WTC11 (cell line): ENCODE results near the gene METTL13. TPM values are rescaled to one million over a fixed set of nuclear protein-coding genes. Genes with fewer than 3 reads are reported as not detected.

Experiments used
- ATAC-seq: fragments of 200-7000 bp; cut with Tn5 transposase; 2 replicates; pipeline ENCODE4 v1.10.0; 2021; ENCODE audit warnings: mild to moderate bottlenecking, moderate library complexity
- CTCF ChIA-PET: fragments of 300-600 bp; sonication (Branson Sonifier 250); formaldehyde crosslinking; loops from one replicate; lab custom pipeline; 2021; ENCODE audit warnings: antibody characterized with exemption; lab: Charles Lee
- POLR2A ChIA-PET: fragments of 350-600 bp; sonication (Branson Sonifier 250); formaldehyde crosslinking; loops from one replicate; lab custom pipeline; 2021; ENCODE audit warnings: antibody characterized with exemption; lab: Charles Lee
- DNase-seq: peaks from one replicate; pipeline ENCODE4 v3.0.0; 2021; ENCODE audit warnings: low spot score
- H3K27ac Mint-ChIP-seq: 2 replicates; pipeline ENCODE4 v1.8.0; 2021; ENCODE audit warnings: mixed read lengths
- H3K27me3 Mint-ChIP-seq: 2 replicates; pipeline ENCODE4 v1.8.0; 2021; ENCODE audit warnings: low read depth, mild to moderate bottlenecking, moderate library complexity, mixed read lengths
- H3K36me3 Mint-ChIP-seq: 2 replicates; pipeline ENCODE4 v1.8.0; 2021; ENCODE audit warnings: mixed read lengths
- H3K4me1 Mint-ChIP-seq: 2 replicates; pipeline ENCODE4 v1.8.0; 2022; ENCODE audit warnings: mixed read lengths
- H3K4me3 Mint-ChIP-seq: 2 replicates; pipeline ENCODE4 v1.8.0; 2021; ENCODE audit warnings: mild to moderate bottlenecking, moderate library complexity, mixed read lengths
- H3K9me3 Mint-ChIP-seq: 2 replicates; pipeline ENCODE4 v1.8.0; 2021; ENCODE audit warnings: mixed read lengths
- ATF1 ChIP-seq: sonication (generic); formaldehyde crosslinking; IDR thresholded peaks from 2 replicates; pipeline ENCODE4 v1.8.1; 2023; ENCODE audit warnings: mild to moderate bottlenecking, moderate library complexity, missing genetic modification reagents
- CREB1 ChIP-seq: sonication (generic); formaldehyde crosslinking; IDR thresholded peaks from 2 replicates; pipeline ENCODE4 v1.8.0; 2023; ENCODE audit warnings: mild to moderate bottlenecking, missing genetic modification reagents
- GTF2I ChIP-seq: fragments of 250-450 bp; sonication (Bioruptor Pico); conservative IDR thresholded peaks from 2 replicates; pipeline ENCODE4 v1.4.0; 2021; ENCODE audit warnings: mild to moderate bottlenecking
- IRF2 ChIP-seq: sonication (generic); formaldehyde crosslinking; IDR thresholded peaks from 2 replicates; pipeline ENCODE4 v1.8.0; 2022; ENCODE audit warnings: low read depth, missing genetic modification reagents, borderline replicate concordance
- MXD4 ChIP-seq: fragments of 250-450 bp; sonication (Bioruptor Pico); IDR thresholded peaks from 2 replicates; pipeline ENCODE4 v1.8.0; 2021; ENCODE audit warnings: mild to moderate bottlenecking, moderate library complexity, borderline replicate concordance
- MYBL2 ChIP-seq: sonication (generic); formaldehyde crosslinking; IDR thresholded peaks from 2 replicates; pipeline ENCODE4 v1.8.1; 2023; ENCODE audit warnings: mild to moderate bottlenecking, moderate library complexity, missing genetic modification reagents
- SMAD3 ChIP-seq: sonication (generic); formaldehyde crosslinking; IDR thresholded peaks from 2 replicates; pipeline ENCODE4 v1.8.0; 2022; ENCODE audit warnings: missing genetic modification reagents, mild to moderate bottlenecking, borderline replicate concordance
- ZNF423 ChIP-seq: fragments of 250-450 bp; sonication (Bioruptor Pico); IDR thresholded peaks from 2 replicates; pipeline ENCODE4 v2.1.2; 2022; ENCODE audit warnings: mild to moderate bottlenecking, moderate library complexity
- total RNA-seq: library from RNA; stranded (reverse); gene quantifications from 3 replicates; pipeline ENCODE4 v1.2.3, GENCODE V29; 2021
- TF ChIP-seq, protein P1 (sequence below): sonication (generic); formaldehyde crosslinking; IDR thresholded peaks from 2 replicates; pipeline ENCODE4 v1.8.1; 2023; ENCODE audit warnings: mild to moderate bottlenecking, missing genetic modification reagents, moderate library complexity
- TF ChIP-seq, protein P2 (sequence below): sonication (generic); formaldehyde crosslinking; IDR thresholded peaks from 2 replicates; pipeline ENCODE4 v1.8.0; 2023; ENCODE audit warnings: missing genetic modification reagents
- TF ChIP-seq, protein P3 (sequence below): sonication (generic); formaldehyde crosslinking; IDR thresholded peaks from 2 replicates; pipeline ENCODE4 v1.8.0; 2023; ENCODE audit warnings: missing genetic modification reagents, mild to moderate bottlenecking, borderline replicate concordance
- TF ChIP-seq, protein P4 (sequence below): fragments of 250-450 bp; sonication (Bioruptor Pico); conservative IDR thresholded peaks from 2 replicates; pipeline ENCODE4 v1.9.0; 2021; ENCODE audit warnings: mild to moderate bottlenecking
- TF ChIP-seq, protein P5 (sequence below): sonication (generic); formaldehyde crosslinking; IDR thresholded peaks from 2 replicates; pipeline ENCODE4 v1.8.0; 2022; ENCODE audit warnings: mild to moderate bottlenecking, missing genetic modification reagents
- TF ChIP-seq, protein P6 (sequence below): sonication (generic); formaldehyde crosslinking; conservative IDR thresholded peaks from 2 replicates; pipeline ENCODE4 v1.8.1; 2023; ENCODE audit warnings: mild to moderate bottlenecking, low read depth, missing genetic modification reagents, moderate library complexity
- TF ChIP-seq, protein P7 (sequence below): fragments of 250-450 bp; sonication (Bioruptor Pico); IDR thresholded peaks from 2 replicates; pipeline ENCODE4 v1.9.0; 2021; ENCODE audit warnings: mild to moderate bottlenecking
- TF ChIP-seq, protein P8 (sequence below): sonication (generic); formaldehyde crosslinking; IDR thresholded peaks from 2 replicates; pipeline ENCODE4 v1.8.1; 2023; ENCODE audit warnings: mild to moderate bottlenecking, missing genetic modification reagents, borderline replicate concordance

Gene METTL13
- total RNA-seq, 1 experiment from 2014 or later: 46.5 TPM

DNA sequence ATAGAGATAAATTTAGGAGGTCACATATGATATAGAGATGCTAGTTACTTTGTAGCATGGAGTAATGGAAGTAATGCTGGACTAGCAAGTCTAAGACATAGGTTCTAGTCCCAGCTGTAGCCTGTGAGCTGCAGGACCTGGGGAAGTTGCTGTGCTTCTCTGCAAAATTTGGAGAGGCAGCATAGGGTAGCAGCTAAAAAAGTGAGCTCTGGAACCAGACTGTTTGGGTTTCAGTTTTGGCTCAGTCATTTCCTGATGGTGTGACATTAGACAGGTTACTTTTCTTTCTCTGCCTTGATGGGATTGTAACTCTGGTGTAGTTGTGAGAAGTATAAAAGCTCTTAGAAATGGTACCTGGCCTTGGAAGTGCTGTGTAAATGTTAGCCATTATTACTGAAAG is 3.3 kb downstream of the METTL13 start:
- POLR2A ChIA-PET: no interaction called here
- H3K9me3 Mint-ChIP-seq: no peaks in the 10 kb centered on the region
- TF ChIP-seq, protein P1, sequence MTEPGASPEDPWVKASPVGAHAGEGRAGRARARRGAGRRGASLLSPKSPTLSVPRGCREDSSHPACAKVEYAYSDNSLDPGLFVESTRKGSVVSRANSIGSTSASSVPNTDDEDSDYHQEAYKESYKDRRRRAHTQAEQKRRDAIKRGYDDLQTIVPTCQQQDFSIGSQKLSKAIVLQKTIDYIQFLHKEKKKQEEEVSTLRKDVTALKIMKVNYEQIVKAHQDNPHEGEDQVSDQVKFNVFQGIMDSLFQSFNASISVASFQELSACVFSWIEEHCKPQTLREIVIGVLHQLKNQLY: no peak
- no peak for TF ChIP-seq GTF2I (CRISPR knock-in tag)
- TF ChIP-seq, protein P2, sequence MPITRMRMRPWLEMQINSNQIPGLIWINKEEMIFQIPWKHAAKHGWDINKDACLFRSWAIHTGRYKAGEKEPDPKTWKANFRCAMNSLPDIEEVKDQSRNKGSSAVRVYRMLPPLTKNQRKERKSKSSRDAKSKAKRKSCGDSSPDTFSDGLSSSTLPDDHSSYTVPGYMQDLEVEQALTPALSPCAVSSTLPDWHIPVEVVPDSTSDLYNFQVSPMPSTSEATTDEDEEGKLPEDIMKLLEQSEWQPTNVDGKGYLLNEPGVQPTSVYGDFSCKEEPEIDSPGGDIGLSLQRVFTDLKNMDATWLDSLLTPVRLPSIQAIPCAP (CRISPR knock-in tag): no peak
- TF ChIP-seq SMAD3 (CRISPR knock-in tag): no peak
- TF ChIP-seq, protein P3, sequence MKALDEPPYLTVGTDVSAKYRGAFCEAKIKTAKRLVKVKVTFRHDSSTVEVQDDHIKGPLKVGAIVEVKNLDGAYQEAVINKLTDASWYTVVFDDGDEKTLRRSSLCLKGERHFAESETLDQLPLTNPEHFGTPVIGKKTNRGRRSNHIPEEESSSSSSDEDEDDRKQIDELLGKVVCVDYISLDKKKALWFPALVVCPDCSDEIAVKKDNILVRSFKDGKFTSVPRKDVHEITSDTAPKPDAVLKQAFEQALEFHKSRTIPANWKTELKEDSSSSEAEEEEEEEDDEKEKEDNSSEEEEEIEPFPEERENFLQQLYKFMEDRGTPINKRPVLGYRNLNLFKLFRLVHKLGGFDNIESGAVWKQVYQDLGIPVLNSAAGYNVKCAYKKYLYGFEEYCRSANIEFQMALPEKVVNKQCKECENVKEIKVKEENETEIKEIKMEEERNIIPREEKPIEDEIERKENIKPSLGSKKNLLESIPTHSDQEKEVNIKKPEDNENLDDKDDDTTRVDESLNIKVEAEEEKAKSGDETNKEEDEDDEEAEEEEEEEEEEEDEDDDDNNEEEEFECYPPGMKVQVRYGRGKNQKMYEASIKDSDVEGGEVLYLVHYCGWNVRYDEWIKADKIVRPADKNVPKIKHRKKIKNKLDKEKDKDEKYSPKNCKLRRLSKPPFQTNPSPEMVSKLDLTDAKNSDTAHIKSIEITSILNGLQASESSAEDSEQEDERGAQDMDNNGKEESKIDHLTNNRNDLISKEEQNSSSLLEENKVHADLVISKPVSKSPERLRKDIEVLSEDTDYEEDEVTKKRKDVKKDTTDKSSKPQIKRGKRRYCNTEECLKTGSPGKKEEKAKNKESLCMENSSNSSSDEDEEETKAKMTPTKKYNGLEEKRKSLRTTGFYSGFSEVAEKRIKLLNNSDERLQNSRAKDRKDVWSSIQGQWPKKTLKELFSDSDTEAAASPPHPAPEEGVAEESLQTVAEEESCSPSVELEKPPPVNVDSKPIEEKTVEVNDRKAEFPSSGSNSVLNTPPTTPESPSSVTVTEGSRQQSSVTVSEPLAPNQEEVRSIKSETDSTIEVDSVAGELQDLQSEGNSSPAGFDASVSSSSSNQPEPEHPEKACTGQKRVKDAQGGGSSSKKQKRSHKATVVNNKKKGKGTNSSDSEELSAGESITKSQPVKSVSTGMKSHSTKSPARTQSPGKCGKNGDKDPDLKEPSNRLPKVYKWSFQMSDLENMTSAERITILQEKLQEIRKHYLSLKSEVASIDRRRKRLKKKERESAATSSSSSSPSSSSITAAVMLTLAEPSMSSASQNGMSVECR (CRISPR knock-in tag): no peak
- TF ChIP-seq, protein P4, sequence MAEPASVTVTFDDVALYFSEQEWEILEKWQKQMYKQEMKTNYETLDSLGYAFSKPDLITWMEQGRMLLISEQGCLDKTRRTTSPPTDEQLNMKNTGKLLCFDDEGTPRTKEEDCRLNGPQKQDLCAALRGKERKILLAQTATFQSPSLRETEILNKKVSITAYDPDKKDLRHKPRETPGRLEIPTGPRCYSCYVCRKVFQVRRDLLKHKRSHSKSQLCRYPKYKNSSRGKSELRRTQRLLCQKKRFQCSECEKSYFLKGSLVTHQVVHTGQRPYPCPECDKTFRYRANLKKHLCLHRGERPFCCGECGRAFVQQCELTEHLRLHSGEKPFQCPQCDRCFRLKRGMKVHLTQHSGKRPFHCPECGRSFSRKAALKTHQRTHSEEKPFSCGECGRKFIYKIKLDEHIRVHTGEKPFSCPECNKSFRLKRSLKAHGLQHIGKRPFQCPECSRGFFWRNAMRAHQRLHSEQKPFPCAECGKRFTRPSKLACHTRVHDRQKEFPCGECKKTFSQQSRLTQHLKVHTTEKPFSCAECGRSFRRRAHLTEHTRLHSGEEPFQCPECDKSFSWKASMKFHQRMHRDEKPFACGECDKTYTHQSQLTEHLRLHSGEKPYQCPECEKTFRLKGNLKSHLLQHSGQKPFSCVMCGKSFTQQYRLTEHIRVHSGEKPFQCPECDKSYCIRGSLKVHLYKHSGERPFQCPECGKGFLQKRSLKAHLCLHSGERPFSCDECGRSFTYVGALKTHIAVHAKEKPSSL: no peak
- no peak for TF ChIP-seq MXD4 (CRISPR knock-in tag)
- TF ChIP-seq, protein P5, sequence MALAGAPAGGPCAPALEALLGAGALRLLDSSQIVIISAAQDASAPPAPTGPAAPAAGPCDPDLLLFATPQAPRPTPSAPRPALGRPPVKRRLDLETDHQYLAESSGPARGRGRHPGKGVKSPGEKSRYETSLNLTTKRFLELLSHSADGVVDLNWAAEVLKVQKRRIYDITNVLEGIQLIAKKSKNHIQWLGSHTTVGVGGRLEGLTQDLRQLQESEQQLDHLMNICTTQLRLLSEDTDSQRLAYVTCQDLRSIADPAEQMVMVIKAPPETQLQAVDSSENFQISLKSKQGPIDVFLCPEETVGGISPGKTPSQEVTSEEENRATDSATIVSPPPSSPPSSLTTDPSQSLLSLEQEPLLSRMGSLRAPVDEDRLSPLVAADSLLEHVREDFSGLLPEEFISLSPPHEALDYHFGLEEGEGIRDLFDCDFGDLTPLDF (CRISPR knock-in tag): no peak
- TF ChIP-seq ZNF423 (CRISPR knock-in tag): no peak
- no peak for TF ChIP-seq ATF1 (CRISPR knock-in tag)
- no peak for TF ChIP-seq MYBL2 (CRISPR knock-in tag)
- no peak for TF ChIP-seq CREB1 (CRISPR knock-in tag)
- no peak overlapping the region for H3K4me3 Mint-ChIP-seq
- H3K27ac Mint-ChIP-seq: no peak overlapping the region
- no peak for DNase-seq
- CTCF ChIA-PET: interaction anchor here (1.3 kb wide), 1 partner anchor 16 kb away, joined by 7 read pairs; no protein-coding TSS in a partner anchor
- peaks cover 60% of the 10 kb centered on the region for H3K36me3 Mint-ChIP-seq
- no peaks in the 10 kb centered on the region for H3K27me3 Mint-ChIP-seq
- no peak for ATAC-seq
- peaks cover 12% of the 10 kb centered on the region for H3K4me1 Mint-ChIP-seq

DNA sequence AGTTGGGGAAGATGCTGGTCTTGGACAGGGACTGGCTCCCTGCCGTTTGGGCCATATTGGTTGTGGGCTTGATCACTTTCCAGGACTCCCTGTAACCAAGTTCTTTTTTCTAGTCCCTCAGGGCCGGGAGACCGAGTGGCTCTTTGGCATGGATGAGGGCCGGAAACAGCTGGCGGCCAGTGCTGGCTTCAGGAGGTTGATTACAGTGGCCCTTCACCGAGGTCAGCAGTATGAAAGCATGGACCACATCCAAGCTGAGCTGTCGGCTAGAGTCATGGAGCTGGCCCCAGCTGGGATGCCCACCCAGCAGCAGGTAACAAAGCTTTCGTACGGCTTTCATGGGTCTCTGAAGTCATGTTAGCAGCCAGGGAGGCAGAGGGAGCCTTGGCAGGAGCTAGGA is 4.3 kb downstream of the METTL13 start:
- no peak for DNase-seq
- ATAC-seq: no peak
- H3K27me3 Mint-ChIP-seq: no peaks in the 10 kb centered on the region
- CTCF ChIA-PET: interaction anchor here (0.9 kb wide), 1 partner anchor 199 kb away, joined by 3 read pairs; no protein-coding TSS in a partner anchor
- POLR2A ChIA-PET: no interaction called here
- H3K27ac Mint-ChIP-seq: no peak overlapping the region
- peaks cover 69% of the 10 kb centered on the region for H3K36me3 Mint-ChIP-seq
- H3K4me1 Mint-ChIP-seq: peaks cover 12% of the 10 kb centered on the region
- H3K4me3 Mint-ChIP-seq: no peak overlapping the region
- H3K9me3 Mint-ChIP-seq: no peaks in the 10 kb centered on the region
- TF ChIP-seq IRF2 (CRISPR knock-in tag): no peak
- TF ChIP-seq, protein P6, sequence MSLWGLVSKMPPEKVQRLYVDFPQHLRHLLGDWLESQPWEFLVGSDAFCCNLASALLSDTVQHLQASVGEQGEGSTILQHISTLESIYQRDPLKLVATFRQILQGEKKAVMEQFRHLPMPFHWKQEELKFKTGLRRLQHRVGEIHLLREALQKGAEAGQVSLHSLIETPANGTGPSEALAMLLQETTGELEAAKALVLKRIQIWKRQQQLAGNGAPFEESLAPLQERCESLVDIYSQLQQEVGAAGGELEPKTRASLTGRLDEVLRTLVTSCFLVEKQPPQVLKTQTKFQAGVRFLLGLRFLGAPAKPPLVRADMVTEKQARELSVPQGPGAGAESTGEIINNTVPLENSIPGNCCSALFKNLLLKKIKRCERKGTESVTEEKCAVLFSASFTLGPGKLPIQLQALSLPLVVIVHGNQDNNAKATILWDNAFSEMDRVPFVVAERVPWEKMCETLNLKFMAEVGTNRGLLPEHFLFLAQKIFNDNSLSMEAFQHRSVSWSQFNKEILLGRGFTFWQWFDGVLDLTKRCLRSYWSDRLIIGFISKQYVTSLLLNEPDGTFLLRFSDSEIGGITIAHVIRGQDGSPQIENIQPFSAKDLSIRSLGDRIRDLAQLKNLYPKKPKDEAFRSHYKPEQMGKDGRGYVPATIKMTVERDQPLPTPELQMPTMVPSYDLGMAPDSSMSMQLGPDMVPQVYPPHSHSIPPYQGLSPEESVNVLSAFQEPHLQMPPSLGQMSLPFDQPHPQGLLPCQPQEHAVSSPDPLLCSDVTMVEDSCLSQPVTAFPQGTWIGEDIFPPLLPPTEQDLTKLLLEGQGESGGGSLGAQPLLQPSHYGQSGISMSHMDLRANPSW (CRISPR knock-in tag): no peak
- TF ChIP-seq, protein P7, sequence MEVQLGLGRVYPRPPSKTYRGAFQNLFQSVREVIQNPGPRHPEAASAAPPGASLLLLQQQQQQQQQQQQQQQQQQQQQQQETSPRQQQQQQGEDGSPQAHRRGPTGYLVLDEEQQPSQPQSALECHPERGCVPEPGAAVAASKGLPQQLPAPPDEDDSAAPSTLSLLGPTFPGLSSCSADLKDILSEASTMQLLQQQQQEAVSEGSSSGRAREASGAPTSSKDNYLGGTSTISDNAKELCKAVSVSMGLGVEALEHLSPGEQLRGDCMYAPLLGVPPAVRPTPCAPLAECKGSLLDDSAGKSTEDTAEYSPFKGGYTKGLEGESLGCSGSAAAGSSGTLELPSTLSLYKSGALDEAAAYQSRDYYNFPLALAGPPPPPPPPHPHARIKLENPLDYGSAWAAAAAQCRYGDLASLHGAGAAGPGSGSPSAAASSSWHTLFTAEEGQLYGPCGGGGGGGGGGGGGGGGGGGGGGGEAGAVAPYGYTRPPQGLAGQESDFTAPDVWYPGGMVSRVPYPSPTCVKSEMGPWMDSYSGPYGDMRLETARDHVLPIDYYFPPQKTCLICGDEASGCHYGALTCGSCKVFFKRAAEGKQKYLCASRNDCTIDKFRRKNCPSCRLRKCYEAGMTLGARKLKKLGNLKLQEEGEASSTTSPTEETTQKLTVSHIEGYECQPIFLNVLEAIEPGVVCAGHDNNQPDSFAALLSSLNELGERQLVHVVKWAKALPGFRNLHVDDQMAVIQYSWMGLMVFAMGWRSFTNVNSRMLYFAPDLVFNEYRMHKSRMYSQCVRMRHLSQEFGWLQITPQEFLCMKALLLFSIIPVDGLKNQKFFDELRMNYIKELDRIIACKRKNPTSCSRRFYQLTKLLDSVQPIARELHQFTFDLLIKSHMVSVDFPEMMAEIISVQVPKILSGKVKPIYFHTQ (CRISPR knock-in tag): no peak
- TF ChIP-seq, protein P8, sequence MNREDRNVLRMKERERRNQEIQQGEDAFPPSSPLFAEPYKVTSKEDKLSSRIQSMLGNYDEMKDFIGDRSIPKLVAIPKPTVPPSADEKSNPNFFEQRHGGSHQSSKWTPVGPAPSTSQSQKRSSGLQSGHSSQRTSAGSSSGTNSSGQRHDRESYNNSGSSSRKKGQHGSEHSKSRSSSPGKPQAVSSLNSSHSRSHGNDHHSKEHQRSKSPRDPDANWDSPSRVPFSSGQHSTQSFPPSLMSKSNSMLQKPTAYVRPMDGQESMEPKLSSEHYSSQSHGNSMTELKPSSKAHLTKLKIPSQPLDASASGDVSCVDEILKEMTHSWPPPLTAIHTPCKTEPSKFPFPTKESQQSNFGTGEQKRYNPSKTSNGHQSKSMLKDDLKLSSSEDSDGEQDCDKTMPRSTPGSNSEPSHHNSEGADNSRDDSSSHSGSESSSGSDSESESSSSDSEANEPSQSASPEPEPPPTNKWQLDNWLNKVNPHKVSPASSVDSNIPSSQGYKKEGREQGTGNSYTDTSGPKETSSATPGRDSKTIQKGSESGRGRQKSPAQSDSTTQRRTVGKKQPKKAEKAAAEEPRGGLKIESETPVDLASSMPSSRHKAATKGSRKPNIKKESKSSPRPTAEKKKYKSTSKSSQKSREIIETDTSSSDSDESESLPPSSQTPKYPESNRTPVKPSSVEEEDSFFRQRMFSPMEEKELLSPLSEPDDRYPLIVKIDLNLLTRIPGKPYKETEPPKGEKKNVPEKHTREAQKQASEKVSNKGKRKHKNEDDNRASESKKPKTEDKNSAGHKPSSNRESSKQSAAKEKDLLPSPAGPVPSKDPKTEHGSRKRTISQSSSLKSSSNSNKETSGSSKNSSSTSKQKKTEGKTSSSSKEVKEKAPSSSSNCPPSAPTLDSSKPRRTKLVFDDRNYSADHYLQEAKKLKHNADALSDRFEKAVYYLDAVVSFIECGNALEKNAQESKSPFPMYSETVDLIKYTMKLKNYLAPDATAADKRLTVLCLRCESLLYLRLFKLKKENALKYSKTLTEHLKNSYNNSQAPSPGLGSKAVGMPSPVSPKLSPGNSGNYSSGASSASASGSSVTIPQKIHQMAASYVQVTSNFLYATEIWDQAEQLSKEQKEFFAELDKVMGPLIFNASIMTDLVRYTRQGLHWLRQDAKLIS (CRISPR knock-in tag): no peak
